Middle frontal gyrus (tissue), 1 donor: ENCODE measurements around the gene BRINP2.

Experiments used
- DNase-seq: peaks from one replicate; pipeline ENCODE4 v3.0.0-alpha.2; 2015; ENCODE audit warnings: low spot score; ENCODE audit errors: extremely low spot score

The BRINP2 gene

DNA sequence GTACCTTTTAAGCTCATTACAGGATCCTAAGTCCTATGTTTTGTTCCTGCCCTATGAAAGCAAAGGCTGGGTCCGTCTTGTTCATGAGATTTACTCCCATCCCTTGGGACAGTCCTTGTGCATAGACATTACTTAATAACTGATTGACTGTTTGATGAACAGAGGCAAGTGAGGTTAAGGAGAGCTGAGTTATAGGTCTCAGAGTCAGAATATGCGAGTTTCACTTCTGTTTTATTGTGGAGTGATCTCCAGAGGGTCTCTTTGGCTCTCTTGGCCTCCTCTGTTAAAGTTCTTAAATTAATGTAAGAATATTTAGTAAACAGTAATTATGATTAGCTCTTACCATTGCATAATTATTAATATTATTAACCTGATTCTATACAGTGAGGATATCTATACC is 52.6 kb downstream of the BRINP2 start:
- no peak for DNase-seq

DNA sequence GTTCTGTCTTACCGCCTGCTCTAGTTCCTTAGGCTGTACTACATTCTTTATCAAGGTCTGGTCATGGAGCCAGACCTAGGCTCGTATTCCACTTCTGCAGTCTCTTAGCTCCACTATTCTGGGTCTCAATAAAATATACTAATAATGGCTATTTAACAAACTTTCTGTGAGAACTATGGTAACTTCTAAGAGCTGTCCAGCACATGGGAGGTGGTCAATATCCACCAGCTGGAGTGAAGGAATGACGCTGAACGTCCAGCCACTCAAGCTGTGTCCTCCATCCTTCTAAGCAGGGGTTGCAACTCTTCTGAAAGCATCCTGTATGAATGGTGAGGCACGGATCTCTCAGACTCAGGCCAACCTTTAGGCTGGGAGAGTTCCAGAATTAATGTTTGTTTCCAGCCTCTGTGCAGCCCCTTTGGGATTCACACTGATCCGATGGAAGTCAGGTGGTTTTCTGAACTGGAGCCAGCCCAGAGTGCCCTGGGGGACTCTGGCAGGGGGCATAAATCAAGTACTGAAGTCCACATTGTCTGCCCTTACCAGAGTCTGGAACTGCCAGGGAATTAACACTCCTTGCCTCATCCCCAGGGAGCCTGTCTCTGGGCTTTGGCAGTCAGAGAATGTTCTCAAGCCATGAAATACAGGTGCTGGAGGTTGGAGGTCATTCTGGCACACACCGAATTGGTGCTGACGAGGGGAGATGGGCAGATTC is 57.4 kb downstream of the BRINP2 start:
- no peak for DNase-seq

DNA sequence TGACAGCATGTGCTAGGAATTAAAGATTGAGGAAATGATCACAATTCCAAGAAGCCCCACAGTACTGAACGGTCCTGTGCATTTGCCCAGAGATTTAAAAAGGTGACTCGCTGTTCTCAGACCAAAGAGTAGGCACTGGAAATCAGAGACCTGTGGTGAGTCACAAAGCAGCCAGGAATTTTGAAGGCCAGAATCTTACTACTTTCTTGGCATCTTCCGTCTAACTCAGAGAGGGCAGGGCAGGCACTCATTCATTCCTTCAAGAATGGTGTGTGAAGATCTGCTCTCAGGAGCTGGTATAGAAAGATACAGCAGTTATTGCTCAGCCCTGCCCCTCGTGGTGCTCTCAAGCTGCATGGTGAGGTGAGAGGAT is 57.9 kb downstream of the BRINP2 start:
- DNase-seq = no peak

DNA sequence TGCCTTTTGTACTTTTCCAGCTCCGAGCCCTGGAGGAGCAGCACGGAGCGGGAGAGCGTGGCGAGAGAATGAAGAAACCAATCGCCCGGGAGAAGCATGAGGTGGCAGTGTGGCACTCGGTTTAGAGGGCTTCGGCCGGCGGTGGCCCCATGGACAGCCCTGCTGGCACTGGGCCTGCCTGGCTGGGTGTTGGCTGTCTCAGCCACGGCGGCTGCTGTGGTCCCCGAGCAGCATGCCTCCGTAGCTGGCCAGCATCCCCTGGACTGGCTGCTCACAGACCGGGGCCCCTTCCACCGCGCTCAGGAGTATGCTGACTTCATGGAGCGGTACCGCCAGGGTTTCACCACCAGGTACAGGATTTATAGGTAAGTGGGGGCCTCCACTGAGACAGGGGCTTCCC is 59.0 kb downstream of the BRINP2 start:
- DNase-seq = no peak

DNA sequence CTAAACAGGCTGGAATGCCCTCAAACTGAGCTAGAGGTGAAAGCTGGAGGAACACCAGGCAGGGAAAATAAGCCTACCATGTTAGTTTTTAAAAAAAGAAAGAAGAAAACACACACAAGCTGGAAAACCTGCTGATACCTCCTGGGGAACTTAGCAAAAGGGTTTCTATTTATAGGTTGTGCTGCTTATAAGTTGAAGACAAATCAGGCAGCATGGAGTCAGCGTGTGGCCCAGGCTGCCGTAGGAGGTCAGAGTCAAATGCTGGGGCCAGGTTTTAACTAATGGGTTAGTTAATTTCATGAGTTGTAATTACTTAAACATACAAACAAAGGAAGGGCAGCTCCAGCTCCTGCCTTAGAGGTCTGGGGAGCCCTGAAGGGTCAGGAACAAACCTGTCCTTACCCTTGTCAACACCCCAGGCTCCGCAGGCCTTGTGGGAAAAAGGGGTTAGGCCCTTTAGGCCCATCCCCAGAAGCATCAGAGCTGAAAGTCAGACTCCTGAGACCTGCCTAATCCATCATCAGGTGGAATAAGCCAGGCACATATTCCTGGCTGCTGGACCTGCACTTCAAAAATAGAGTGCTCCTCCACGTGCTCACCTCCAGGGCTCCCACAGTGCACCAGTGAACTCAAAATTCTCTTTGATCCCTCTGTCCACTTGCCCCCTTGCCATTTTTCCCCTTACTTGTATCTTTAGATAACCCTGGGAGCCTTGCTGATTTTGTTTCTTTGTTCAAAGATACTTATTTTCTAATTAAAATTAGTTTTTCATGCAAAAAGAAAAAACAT is 59.7 kb downstream of the BRINP2 start:
- DNase-seq = no peak

DNA sequence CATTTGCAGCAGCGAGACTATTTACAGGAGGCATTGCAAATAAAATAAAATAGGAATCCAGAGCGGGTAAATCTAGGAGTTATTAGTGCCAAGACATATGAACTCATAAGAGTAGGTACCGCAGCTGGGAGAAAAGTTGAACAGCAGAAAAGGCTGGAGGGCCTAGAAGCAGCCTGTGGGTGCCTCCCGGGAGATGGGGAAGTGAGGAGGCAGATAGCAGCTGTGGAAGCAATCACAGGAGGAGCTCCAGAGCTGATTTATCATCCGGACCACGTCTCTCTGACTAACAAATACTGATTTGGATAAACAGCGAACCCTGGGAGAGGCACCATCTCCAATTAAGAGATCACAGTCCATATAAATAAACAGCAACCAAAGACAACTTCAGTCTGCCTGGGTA is 64.6 kb downstream of the BRINP2 start:
- DNase-seq = no peak

DNA sequence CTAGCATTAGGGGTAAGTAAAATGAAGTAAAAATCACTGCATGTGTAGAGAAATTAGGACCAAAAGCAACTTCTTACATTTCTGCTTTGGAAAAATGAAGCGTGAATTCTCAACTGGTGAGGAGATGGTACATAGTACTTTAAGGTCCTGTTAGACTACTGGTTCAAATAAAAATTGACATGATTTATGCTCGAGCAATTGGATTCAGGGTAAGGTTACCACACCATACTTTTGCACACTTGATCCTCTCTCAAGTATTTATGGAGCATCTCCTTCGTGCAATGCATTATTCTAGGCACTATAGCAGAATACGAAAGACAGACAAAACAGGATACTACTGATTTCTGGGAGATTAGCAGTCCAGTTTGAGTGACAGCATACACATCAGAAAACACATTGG is 66.2 kb downstream of the BRINP2 start:
- DNase-seq = no peak

DNA sequence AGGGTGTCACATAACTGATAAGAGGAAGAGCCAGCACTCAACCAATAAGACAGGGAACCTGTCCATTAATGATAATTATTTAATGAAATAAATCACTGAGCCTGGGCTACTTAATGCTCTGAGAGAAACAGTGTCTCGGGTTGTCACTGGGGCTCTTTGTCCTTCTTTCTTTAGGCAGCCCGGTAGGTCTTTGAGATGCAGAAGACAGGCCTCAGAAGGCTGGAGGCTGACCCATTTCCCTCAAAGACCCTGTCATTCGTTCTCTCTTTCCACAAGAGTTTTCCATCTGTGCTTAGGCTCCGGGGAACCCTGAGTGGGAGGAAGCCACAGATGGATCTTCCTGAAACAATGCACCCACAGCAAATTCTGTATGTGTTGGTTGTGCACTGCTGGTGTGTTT is 68.2 kb downstream of the BRINP2 start:
- no peak for DNase-seq

DNA sequence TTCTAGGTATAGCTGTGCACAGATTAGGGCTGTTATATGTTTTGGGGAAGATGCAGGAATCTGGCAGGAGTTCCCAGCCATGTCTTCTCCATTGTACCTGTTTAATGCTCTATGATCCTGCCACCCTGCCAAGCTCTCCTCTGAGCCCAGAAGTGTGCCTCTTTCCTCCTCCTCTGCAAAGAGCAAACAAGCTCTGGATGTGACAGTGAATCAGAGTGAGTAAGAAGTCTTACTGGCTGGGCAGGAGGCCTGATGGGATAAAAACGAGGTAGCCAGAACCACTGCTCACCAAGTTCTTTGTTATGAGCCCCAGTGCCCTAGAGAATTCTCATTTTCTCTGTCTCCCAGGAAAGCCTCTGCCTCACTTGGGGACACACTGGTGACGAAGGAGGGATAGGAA is 69.0 kb downstream of the BRINP2 start:
- no peak for DNase-seq

DNA sequence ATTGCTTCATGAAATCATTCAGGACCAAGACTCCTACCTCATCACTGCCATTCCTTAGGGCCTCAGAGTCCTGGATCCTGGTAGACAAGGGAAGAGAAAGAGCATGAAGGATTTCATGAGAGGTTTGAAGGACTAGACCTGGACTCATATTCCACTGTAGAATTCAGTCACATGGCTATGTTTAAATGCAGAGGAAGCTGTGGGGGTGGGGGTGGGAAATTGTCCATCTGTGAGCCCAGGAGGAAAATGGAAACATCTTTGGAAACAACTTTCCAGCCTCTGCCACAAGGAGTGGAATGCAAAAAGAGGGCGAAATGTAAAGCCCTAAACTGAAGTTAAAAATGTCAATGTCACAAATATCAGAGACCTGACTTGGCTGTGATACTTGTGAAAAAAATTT is 73.0 kb downstream of the BRINP2 start:
- DNase-seq = no peak

DNA sequence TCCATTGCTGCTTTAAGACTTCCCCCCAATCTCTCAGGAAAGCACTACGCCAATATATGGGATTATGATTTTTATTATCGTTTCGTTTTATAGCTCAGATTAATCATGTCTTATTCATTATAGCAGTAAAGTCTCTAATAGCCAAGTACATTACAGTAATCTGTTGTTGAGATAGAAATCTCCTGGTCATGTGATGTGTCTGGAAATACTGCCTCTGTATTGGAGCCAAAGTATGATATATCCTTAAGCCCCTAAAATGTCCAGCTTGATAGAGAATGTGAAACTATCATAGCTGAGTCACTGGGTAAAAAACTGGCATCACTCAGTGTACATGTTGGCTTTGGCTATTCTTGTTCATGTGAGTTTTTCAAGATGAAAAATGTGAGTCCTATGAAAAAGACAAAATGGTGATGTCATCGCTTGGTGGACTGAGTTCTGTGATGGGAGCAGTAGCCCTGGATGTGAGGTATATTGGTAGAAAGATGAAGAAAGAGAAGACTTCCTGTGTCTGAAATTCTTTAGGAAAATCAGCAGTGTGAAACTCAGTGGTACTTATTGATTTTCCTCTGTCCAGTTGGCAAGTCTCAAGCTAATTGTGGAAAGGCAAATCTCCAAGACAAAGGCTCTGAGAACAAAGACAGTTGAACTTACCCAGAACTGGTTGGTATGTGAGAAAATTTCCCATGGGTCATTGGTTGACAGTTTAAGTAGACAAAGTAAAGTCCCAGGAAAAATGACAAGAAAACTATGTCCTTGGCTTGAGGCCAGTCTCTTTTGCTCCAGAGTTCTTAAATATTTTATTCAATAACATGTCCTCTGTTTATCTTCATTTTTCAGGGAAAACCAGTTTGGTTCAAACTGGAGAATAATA is 76.2 kb downstream of the BRINP2 start:
- no peak for DNase-seq

DNA sequence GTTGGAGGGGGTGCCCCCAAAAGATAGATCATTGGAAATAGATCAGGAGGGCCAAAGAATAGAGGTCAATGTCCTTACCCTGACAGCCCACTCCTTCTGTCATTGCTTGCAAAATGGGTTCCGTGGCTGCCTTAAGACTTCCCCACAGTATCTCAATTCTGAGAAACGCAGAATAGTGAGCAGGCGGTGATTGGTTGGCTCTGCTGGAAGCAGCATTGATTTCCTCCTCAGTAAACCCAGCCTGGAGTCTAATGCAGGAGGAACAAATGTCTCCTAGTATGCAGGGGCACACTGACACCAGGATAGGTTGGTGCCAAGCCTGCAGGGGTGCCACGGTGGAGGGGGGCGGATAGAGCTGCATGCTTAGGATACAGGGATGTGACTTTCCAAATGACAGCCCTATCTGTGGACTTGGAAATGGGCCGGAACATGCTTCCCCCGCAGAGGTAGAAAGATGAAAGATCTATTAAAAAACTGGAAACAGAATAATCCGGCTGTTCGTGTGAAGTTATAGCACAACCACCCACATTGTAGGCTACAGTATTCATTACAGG is 76.9 kb downstream of the BRINP2 start:
- no peak for DNase-seq

DNA sequence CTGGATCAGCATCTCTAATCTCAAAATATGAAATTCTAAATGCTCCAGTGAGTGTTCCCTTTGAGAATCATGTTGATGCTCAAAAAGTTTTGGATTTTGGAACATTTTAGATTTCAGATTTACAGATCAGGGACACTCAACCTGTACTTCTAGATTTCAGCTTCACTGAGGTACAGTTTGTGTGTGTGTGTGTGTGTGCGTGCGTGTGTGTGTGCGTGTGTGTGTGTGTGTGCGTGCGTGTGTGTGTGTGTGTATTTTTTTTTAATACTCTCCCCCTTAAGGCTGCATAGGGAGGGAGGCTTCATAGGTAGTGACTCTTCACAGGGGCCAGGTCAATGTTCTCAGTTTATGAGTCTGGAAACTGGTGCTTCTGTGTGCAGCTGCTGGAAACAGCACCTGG is 77.5 kb downstream of the BRINP2 start:
- no peak for DNase-seq

DNA sequence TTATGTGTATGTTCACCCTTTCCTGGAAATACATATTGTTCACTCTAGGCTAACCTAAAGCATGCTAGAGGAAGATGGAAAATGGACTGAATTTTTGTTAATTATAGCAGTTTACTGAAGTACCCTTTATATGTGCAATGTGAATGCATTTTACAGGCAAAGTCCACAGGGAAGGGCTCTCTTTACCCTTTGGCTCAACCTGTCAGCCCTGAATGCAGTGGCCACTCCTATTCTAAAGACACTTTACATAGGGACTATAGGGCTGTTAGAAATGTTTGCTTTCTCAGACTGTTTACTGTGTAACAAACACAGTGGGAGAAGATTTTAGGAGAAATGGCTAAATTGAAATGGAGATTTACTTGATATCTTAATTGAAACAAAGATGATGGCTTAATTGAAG is 78.5 kb downstream of the BRINP2 start:
- DNase-seq = no peak

DNA sequence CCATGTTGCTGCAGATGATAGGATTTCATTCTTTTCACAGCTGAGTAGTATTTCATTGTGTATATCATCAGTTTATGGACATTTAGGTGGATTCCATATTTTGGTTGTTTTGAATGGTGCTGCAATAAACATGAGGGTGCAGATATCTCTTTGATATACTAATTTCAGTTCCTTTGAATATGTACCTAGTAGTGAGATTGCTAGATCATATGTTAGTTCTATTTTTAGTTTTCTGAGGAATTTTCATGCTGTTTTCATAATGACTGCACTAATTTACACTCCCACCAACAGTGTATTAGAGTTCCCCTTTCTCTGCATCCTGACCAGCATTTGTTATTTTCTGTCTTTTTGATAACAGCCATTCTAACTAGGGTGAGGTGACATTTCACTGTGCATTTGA is 82.1 kb downstream of the BRINP2 start:
- DNase-seq = no peak

DNA sequence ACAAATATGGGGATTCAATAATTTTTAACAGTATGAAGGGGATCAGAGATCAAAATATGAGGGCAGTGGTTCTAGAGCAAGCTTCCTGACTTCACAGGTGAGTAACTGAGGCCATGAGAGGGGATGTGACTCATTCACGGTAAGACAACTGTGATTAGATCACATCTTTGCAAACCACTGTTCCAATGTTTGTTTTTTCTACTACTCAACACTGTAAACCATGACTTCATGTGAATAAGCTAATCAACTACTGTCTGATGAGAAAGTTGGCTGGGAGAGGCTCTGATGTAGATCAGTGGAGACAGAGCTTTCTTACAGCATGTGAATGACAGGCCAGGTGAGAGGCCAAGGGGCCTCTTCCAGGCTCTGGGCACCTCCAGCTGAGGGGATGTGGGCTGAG is 84.7 kb downstream of the BRINP2 start:
- no peak for DNase-seq

DNA sequence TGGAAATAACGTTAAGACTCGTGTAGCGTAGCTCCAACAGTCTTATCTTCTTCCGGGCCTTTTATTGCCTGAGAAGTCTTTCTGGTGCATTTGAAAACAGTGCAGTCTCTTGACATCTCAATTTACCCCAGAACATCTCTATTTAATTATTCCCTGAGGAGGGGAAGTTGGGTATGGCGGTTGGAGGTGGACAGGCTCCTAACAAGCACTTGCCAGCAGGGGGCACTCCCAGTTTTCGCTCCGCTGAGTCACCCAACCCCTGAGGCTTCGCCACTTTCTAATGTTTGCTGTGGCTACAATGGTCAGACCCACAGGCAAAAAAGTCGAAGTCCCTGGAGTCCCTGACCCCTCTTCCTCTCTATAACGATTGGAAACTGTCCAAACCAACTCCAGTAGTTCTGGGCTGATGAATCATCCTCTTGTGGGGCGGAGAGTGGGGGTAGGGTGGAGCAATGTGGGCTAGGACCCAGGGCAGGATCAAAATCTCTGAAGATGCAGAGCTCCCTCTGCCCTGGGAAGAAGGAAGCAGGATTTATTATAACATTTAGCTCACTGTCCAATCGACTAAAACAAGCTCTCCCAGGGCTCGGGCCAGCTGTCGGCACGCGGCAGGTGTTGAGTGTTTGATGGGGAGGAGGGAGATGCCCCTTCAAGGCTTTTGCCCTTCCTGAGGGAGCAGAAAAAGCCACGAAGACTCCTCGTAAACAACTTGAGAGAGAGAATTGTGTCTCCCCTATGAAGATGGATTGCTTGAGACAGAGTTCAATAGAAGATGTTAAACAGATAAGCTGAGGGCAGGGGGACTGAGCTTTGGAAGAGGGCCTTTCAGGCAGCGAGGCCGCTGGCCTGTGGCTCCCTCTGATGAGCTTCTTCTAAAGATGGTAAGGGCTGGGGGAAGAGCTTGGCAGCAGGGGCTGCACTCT is 85.7 kb downstream of the BRINP2 start:
- DNase-seq = no peak

DNA sequence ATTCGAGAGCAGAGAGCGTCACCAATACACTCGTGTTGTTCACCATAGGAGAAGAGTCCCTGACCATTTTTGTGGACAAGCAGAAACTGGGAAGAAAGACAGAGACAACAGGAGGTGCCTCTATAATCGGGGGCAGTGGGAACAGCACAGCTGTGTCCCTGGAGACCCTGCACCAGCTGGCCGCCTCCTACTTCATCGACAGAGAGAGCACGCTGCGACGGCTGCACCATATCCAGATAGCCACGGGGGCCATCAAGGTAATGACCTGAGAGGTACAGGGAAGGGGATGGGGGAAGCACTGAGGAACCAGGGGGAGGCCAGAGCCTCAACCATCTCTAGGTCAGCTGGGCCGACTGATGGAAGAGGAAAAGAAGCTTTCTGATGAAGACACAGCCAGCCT is 86.4 kb downstream of the BRINP2 start:
- DNase-seq = no peak

DNA sequence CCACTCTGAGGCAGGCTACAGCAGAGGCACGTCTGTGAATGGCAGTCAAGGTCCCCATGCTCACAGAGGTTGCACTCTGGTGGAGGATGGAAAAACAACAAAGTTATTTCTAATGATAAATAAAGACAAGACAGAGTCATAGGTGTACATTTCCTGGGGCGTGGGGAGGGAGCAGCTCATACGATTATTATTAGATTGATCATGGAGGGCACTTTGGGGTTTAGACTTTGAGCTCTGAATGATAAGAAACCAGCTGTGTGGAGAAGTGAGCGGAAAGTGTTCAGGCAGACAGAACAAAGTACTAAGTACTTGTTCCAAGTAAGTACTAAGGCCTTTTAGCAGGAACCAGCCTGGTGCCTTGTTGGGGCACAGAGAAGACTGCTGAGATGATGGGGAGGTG is 86.8 kb downstream of the BRINP2 start:
- no peak for DNase-seq

DNA sequence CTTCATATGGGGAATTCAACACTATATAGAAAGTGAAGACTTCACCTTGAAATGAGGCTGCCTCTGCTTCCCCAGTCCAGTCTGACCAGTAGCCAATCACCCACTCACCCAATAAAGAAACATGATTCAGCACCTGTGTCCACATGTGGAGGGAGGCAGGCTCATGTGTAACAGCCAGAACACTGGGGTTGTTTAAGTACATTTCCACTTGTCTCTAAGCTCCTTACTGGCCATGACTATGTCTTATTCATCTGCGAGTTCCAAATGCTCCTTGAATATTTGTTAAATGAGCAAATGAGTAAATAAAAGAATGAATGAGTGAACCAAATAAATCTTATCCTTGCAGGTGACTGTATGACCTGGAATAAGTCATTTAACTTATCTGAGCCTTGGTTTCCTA is 100.1 kb downstream of the BRINP2 start:
- no peak for DNase-seq

DNA sequence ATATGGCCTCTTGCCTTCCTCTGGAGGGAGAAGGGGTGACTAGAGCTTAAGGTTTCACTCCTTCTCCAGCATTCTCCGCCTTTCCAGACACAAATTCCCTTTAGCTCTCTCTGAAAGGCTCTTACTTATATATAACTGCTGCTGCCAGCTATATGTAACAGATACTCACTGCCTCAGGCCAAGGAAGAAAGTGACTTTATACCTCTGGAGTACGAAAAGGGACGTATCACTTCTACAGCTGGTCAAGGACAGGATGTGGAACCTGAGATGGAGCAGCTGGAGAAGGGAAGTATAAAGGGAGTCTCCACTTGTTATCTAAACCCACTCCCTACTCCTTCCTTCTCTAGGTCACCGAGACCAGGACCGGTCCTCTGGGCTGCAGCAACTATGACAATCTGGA is 102.4 kb downstream of the BRINP2 start:
- no peak for DNase-seq
